ENCODE data around the gene KLF14. TPM values are rescaled to one million over a fixed set of nuclear protein-coding genes. Genes with fewer than 3 reads are reported as not detected.

The KLF14 gene
- total RNA-seq, 1 donor, result 0.09 TPM

DNA sequence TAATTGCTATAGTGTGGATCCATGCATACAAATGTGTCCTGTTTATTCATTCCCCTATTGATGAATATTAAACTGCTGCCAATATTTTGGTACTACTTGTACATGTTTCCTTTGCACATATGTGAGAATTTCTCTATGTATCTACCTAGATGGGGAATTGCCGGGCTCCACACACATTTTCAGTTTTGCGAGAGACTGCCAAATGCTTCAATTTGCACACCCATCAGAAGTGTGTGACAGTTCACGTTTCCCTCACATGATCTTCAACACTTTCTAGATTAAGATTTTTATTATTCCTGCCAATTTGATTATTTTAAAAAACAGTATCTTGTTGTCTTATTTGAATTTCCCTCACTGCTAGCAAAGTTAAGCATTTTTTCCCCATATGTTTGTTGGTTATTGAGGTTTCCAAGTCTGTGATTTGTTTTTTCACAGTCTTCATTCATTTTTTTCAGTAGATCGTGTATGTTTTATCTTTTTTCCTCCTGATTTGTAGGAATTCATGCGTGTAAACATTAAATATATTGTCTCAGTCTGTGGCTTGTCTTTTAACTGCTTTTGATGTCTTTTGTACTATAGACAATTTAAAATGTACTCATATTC lies 2.4 kb upstream of the KLF14 start:
- no peak overlapping the region for H3K4me3 ChIP-seq (ENCODE audit: low read depth, low read length)
- TF ChIP-seq, protein P1, sequence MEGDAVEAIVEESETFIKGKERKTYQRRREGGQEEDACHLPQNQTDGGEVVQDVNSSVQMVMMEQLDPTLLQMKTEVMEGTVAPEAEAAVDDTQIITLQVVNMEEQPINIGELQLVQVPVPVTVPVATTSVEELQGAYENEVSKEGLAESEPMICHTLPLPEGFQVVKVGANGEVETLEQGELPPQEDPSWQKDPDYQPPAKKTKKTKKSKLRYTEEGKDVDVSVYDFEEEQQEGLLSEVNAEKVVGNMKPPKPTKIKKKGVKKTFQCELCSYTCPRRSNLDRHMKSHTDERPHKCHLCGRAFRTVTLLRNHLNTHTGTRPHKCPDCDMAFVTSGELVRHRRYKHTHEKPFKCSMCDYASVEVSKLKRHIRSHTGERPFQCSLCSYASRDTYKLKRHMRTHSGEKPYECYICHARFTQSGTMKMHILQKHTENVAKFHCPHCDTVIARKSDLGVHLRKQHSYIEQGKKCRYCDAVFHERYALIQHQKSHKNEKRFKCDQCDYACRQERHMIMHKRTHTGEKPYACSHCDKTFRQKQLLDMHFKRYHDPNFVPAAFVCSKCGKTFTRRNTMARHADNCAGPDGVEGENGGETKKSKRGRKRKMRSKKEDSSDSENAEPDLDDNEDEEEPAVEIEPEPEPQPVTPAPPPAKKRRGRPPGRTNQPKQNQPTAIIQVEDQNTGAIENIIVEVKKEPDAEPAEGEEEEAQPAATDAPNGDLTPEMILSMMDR (IDR thresholded peaks at IDR 0.05; ENCODE audit: insufficient read depth, low read length), result no peak
- no peak for DNase-seq (ENCODE audit: low read depth)

DNA sequence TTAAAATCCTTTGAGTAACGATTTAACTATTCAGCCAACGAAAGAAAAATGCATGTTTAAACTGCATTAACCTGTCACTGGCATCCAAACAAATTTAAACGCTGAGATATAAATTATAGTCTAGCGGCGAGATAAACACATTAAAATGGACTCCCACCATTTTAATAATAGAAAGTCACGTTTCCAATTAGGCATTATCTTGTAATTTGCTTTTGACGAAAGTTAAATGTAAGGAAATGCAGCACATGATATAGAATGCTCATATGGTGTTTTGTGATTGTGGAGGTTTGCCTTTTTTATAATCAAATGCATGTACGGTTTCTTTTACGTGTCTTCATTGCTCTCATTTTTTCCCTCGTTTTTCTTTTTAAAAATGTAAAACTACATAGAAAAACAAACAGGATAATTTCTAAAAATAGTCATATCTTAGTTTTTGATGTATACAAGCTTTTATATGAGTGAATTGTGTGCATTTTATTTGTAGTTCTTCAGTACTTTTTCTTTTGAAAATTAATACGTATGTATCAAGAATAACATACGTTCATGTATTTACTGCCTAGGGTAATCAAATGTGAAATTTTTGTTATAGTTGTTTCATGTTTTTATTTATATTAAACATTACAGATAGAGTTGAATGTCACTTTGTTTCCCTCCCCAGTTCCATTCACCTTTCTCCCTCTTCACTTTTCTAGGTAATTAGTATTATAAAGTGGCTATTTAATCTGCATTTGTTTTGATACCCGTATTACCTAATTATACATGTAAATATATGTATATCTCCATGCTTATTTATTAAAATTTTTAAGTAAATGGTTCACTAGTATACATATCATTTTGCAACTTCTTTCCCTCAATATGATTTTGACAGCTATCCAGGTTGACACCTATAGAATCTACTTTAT lies 1.1 kb upstream of the KLF14 start:
- H3K4me3 ChIP-seq (ENCODE audit: low read depth, low read length), result peak overlapping the region; percentile 57
- DNase-seq (ENCODE audit: low read depth), result peak; percentile 16
- TF ChIP-seq, protein P1 (IDR thresholded peaks at IDR 0.05; ENCODE audit: insufficient read depth, low read length), result no peak

DNA sequence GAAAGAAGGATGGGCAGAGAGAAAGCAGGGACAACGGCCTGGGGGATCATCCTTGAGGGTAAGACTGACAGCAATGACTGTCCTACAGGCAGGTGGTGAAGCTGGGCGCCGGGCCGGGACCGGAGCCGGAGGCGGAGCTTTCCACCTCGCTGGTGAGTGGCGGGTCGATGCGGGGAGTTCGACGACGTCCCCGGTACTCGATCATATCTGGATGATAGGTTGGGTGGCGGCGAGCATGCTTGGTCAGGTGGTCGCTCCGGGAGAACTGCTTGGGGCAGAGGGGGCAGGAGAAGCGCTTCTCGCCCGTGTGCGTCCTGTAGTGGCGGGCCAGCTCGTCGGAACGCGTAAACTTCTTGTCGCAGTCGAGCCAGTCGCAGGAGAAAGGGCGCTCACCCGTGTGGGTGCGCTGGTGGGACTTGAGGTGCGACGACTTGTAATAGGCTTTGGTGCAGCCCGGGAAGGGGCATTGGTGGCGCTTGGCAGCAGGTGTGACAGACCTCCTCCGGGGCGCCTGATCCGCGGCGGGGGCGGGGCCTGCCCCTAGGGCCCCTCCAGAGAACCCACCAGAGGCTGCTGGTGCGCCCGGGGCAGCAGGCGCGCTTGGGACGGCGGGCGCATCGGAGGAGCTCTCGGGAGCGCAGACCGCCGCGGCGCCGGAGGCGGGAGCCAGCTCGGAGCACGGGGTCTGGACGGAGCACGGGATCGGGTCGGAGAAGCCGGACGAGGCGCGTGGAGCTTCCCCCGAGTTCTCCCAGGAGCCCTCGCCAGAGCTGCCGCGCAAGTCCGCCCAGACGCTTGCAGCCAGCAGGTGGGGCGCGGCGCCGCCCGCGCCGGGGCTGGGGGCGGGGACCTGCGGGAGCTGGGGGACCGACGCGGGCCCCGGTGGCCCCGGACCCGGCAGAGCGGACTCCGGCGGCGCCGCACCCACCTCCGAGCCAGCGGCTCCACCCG lies 752 bp downstream of the KLF14 start:
- TF ChIP-seq, protein P1 (IDR thresholded peaks at IDR 0.05; ENCODE audit: insufficient read depth, low read length), result no peak
- peak overlapping the region; percentile 20 for H3K4me3 ChIP-seq (ENCODE audit: low read depth, low read length)
- no peak for DNase-seq (ENCODE audit: low read depth)

DNA sequence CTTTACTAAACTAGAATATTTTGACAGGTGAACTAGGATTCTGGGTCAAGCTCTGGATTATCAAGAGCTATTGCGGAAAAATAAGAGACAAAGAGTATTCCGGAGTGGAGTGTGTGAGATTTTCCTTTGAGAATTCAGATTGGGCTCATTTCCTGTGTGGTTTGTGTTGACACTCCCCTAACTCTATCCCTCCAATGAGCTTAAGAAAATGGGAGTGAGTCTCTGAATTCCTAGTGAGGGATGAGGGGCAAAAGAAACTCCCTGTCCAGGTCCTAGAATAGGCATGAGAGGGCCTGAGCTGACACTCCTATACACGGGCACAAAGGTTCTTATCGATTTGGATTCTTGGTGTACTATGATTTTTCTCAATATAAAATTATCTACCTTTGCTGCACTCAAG lies 10.2 kb downstream of the KLF14 start:
- no peak for DNase-seq (ENCODE audit: low read depth)
- no peak overlapping the region for H3K4me3 ChIP-seq (ENCODE audit: low read depth, low read length)
- TF ChIP-seq, protein P1 (IDR thresholded peaks at IDR 0.05; ENCODE audit: insufficient read depth, low read length), result no peak

DNA sequence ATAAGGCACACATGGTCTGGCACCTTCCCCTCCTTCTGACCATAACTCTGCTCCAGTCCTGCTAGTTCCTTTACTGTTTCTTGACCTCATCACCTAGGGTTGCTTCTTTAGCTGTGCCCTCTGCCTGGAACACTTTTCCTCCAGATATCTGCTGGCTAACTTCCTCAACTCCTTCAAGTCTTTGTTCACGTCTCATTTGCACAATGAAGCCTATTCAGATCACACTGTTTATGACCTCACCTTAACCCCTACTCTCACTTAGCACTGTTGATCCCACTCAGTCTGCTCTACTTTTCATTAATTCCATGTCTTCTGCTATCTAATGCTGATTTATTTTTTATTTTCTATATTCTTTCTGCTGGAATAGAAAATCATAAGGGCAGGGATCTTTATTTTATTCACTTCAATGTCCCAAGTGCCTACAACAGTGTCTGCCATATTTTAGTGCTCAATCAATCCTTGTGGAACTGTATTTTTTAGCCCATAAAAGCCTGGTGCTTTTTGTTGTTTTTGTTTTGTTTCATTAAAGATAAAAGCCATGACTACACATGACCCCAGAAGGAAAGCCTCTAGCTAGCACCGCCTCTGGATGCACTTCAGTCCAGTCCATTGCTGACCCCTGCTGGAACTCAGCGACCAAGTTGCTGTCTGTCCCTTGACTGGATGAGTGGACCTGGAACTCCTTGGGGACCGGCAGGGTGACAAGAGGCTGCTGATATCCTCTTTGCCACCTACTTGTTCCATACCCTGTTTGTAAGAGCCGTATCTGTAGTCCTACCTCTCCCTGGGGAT lies 12.3 kb downstream of the KLF14 start:
- no peak overlapping the region for H3K4me3 ChIP-seq (ENCODE audit: low read depth, low read length)
- DNase-seq (ENCODE audit: low read depth), result peak; percentile 76
- TF ChIP-seq, protein P1 (IDR thresholded peaks at IDR 0.05; ENCODE audit: insufficient read depth, low read length), result peak; percentile 74

DNA sequence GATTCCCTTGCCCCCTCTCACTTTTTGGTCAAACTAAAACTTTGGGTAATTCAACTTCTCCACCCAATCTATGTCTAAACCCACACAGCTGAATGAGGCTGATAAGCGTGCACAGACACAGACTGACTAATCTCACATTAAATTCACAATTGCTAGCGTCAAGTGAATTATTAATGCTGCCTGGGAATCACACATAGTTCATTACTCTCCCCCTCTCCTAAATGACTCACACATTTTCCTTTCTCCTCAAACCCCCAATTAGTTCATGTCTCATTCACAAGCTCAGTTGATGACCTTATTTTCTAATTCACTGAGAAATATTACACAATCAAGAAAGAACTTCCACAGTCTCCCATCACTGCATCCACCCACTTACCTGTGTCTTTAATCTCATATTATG lies 14.5 kb downstream of the KLF14 start:
- H3K4me3 ChIP-seq (ENCODE audit: low read depth, low read length), result no peak overlapping the region
- TF ChIP-seq, protein P1 (IDR thresholded peaks at IDR 0.05; ENCODE audit: insufficient read depth, low read length), result no peak
- DNase-seq (ENCODE audit: low read depth), result no peak

Data from fibroblast of the aortic adventitia (primary cell).